K562 (cell line): ENCODE results near the gene SLCO3A1. TPM values are rescaled to one million over a fixed set of nuclear protein-coding genes. Genes with fewer than 3 reads are reported as not detected.

Experiments used
- ATAC-seq: fragments of 200-7000 bp; cut with Tn5 transposase; 3 replicates; pipeline ENCODE4 v1.9.1; 2020; ENCODE audit warnings: moderate library complexity
- BruUV-seq: library from RNA; stranded (reverse); fragments of 400-500 nt; replicated peaks from 2 replicates; lab custom pipeline; 2021; lab: Mats Ljungman, UMichigan
- CTCF ChIA-PET: fragments of 300-600 bp; formaldehyde crosslinking; extraction: SDS; loops from one replicate; lab custom pipeline; 2021; ENCODE audit warnings: low intra/inter-chr PET ratio; lab: Yijun Ruan, JAX
- POLR2A ChIA-PET: fragments of 300-600, 350-650 bp; sonication (Branson Sonifier 250); formaldehyde crosslinking; extraction: SDS; loops from one replicate; lab custom pipeline; 2021; ENCODE audit warnings: antibody characterized with exemption, inconsistent platforms; lab: Yijun Ruan, JAX
- DNase-seq, 4 experiments: peaks; one replicate each; pipeline versions ENCODE4 v3.0.0 to v3.0.0-alpha.2; 2011 to 2018; ENCODE audit warnings: low spot score in 3 of 4, mixed read lengths in 3 of 4; ENCODE audit errors: extremely low read depth in 1 of 4
- FAIRE-seq: peaks from 2 replicates; lab custom pipeline; 2011; peaks lifted over from hg19 to GRCh38; lab: Jason Lieb, UNC
- H2AFZ ChIP-seq: 2 replicates; pipeline ENCODE4 v1.6.0; 2011; ENCODE audit warnings: low read depth, low read length, control low read depth, inconsistent platforms
- H3K27ac ChIP-seq: fragments of 200-600 bp; 3 replicates; pipeline ENCODE4 v1.8.0; 2011; ENCODE audit warnings: low read depth, mild to moderate bottlenecking, control low read depth, inconsistent platforms, low read length, moderate library complexity, mixed read lengths; ENCODE audit errors: extremely low read depth
- H3K27me3 ChIP-seq, 2 experiments: fragments of 300-600 bp in 1 of 2; 2 replicates in 1 of 2; 3 replicates in 1 of 2; pipeline versions ENCODE4 v1.6.0 to v1.8.0; 2011; ENCODE audit warnings: inconsistent platforms in 2 of 2, low read length in 2 of 2, mild to moderate bottlenecking in 1 of 2, mixed read lengths in 1 of 2, moderate library complexity in 1 of 2; ENCODE audit not compliant: control insufficient read depth in 2 of 2, insufficient read depth in 2 of 2
- H3K36me3 ChIP-seq: fragments of 300-600 bp; 3 replicates; pipeline ENCODE4 v1.8.0; 2011; ENCODE audit warnings: mild to moderate bottlenecking, low read length, inconsistent platforms; ENCODE audit not compliant: control insufficient read depth, insufficient read depth
- H3K4me1 ChIP-seq, 2 experiments: fragments of 200-600 bp in 1 of 2; replicated peaks in 1 of 2; 2 replicates in 1 of 2; 3 replicates in 1 of 2; pipeline versions ENCODE4 v1.5.1 to v1.8.0; 2011; ENCODE audit warnings: inconsistent platforms in 2 of 2, low read length in 2 of 2, mild to moderate bottlenecking in 1 of 2, mixed read lengths in 1 of 2, moderate library complexity in 1 of 2; ENCODE audit not compliant: control insufficient read depth in 2 of 2, insufficient read depth in 2 of 2
- H3K4me2 ChIP-seq: 2 replicates; pipeline ENCODE4 v1.6.1; 2011; ENCODE audit warnings: low read length, control low read depth, inconsistent platforms, mixed read lengths; ENCODE audit not compliant: insufficient read depth
- H3K4me3 ChIP-seq: fragments of 200-600 bp; sonication (generic), shearing (Covaris generic); 2 replicates; pipeline ENCODE4 v1.5.1; 2016; ENCODE audit warnings: control low read depth, inconsistent platforms
- H3K79me2 ChIP-seq: fragments of 200-600 bp; 3 replicates; pipeline ENCODE4 v1.8.0; 2011; ENCODE audit warnings: low read length, inconsistent platforms; ENCODE audit not compliant: control insufficient read depth, insufficient read depth
- H3K9ac ChIP-seq, 2 experiments: 2 replicates each; pipeline versions ENCODE4 v1.6.0 to v1.6.1; 2011; ENCODE audit warnings: low read depth in 2 of 2, low read length in 2 of 2, control low read depth in 1 of 2, inconsistent platforms in 1 of 2, mild to moderate bottlenecking in 1 of 2, mixed read lengths in 1 of 2; ENCODE audit not compliant: insufficient read depth in 1 of 2
- H3K9me1 ChIP-seq: one replicate; pipeline ENCODE4 v1.6.0; 2011; ENCODE audit warnings: inconsistent platforms, mild to moderate bottlenecking, low read length, moderate library complexity; ENCODE audit not compliant: control insufficient read depth, insufficient read depth
- H3K9me3 ChIP-seq: replicated peaks from 2 replicates; pipeline ENCODE4 v1.5.1; 2011; ENCODE audit warnings: low read depth, low read length, inconsistent platforms; ENCODE audit not compliant: control insufficient read depth, insufficient read depth
- H4K20me1 ChIP-seq: replicated peaks from 2 replicates; pipeline ENCODE4 v1.6.1; 2011; ENCODE audit warnings: low read length, inconsistent platforms, mixed read lengths; ENCODE audit not compliant: control insufficient read depth, insufficient read depth
- MCM5 ChIP-seq: fragments of 450-650 bp; IDR thresholded peaks from 2 replicates; pipeline ENCODE4 v1.6.1; 2016; ENCODE audit warnings: low read depth
- PHB2 ChIP-seq: fragments of 450-650 bp; IDR thresholded peaks from 2 replicates; pipeline ENCODE4 v1.6.1; 2017; ENCODE audit warnings: low read depth
- RBM17 ChIP-seq: fragments of 200-400 bp; formaldehyde crosslinking; IDR thresholded peaks from 2 replicates; pipeline ENCODE4 v1.6.1; 2017; ENCODE audit warnings: low read depth, mild to moderate bottlenecking, low read length, borderline replicate concordance
- SNAPC5 ChIP-seq: fragments of 250-450 bp; sonication (Bioruptor Pico); IDR thresholded peaks from 2 replicates; pipeline ENCODE4 v1.8.0; 2021; ENCODE audit warnings: moderate library complexity, mild to moderate bottlenecking, inconsistent platforms
- TEAD4 ChIP-seq, 2 experiments: sonication (generic) in 1 of 2; formaldehyde crosslinking in 1 of 2; IDR thresholded peaks; 2 replicates each; pipeline versions ENCODE4 v1.6.1 to v1.8.0; 2012 to 2022; ENCODE audit warnings: borderline replicate concordance in 1 of 2, inconsistent platforms in 1 of 2, low read length in 1 of 2, mild to moderate bottlenecking in 1 of 2, missing genetic modification reagents in 1 of 2
- ZEB2 ChIP-seq: fragments of 450-650 bp; IDR thresholded peaks from 2 replicates; pipeline ENCODE4 v1.6.1; 2016
- ZNF23 ChIP-seq: fragments of 250-450 bp; sonication (Bioruptor Pico); IDR thresholded peaks from 2 replicates; pipeline ENCODE4 v1.4.0; 2020; ENCODE audit warnings: mild to moderate bottlenecking
- WGBS: fragments of 100-300 bp; shearing (Covaris generic); methylation state at CpG from one replicate; pipeline ENCODE4 v1.1.6; 2016; ENCODE audit warnings: low coverage, mixed read lengths; ENCODE audit not compliant: insufficient coverage; ENCODE audit errors: missing lambda C conversion rate; 5-methylcytosine and 5-hydroxymethylcytosine counted together
- in situ Hi-C: fragments of 300-500 bp; cut with MboI; formaldehyde crosslinking; loops from 4 replicates; pipeline ENCODE4 v1.15.0; 2018; ENCODE audit warnings: inconsistent platforms, mixed read lengths
- intact Hi-C: fragments of 100-400 bp; cut with micrococcal nuclease; formaldehyde crosslinking; loops from 2 replicates; pipeline ENCODE4 v1.14.2; 2022
- polyA plus RNA-seq, 8 experiments: library from polyadenylated mRNA; depleted of rRNA in 4 of 8; stranded (reverse) in 5 of 8; unstranded in 3 of 8; fragments of >200 nt; fragmentation: Nextera tagmentation in 2 of 8; fragmentation: Illumina TruSeq in 1 of 8; extraction: Ambion mirVana in 2 of 8; extraction: Trizol in 1 of 8; gene quantifications; 2 replicates each; pipeline versions ENCODE4 v1.2.1 to v1.2.3, GENCODE V29; 2011 to 2014; ENCODE audit warnings: inconsistent platforms in 1 of 8, missing spikeins in 1 of 8
- total RNA-seq, 7 experiments: library from RNA; depleted of rRNA in 6 of 7; stranded (reverse); fragments of >200 nt in 6 of 7; fragmentation: Illumina TruSeq in 2 of 7; extraction: Trizol in 2 of 7; gene quantifications; 2 replicates each; pipeline versions ENCODE4 v1.2.1 to v1.2.3, GENCODE V29; 2011 to 2021; ENCODE audit warnings: low replicate concordance in 1 of 7

The SLCO3A1 gene
- total and polyA plus RNA-seq, 9 of the 15 experiments (the other 6 are each of a cell fraction or from before 2014, with no cell fraction given), result 0.01 to 0.84 (median 0.06) TPM; not detected in 3

- WGBS, result 2% methylated on average over 8 of the region's 10 CpGs
- FAIRE-seq (no peak), ATAC-seq (no peak), DNase-seq (no peak)
- Histone ChIP-seq H3K4me1 (no peaks in the 10 kb centered on the region), H3K27ac (no peak overlapping the region), H3K9me1 (no peaks in the 10 kb centered on the region), H3K36me3 (no peaks in the 10 kb centered on the region), H3K9me3 (no peaks in the 10 kb centered on the region), H3K4me3 (no peak overlapping the region), H3K9ac (no peak overlapping the region), H3K27me3 (peaks cover 2 to 37% of the 10 kb centered on the region in 2 experiments; a peak in 3 of 5 replicates), H3K79me2 (no peaks in the 10 kb centered on the region), H3K4me2 (no peak overlapping the region)
- ChIA-PET CTCF (no interaction called here), POLR2A (interaction anchor here (0.6 kb wide), 1 partner anchor 1029 kb away, joined by 3 read pairs; no protein-coding TSS in a partner anchor)
- intact Hi-C loops (no loop called here), in situ Hi-C loops (no loop called here)
- no TSS peak for BruUV-seq
- no peak for TF ChIP-seq MCM5
- no peak for TF ChIP-seq SNAPC5 (CRISPR knock-in tag)
- no peak for TF ChIP-seq RBM17
- TF ChIP-seq PHB2, result no peak
- no peak for TF ChIP-seq TEAD4 (IDR thresholded peaks at IDR 0.05; ENCODE audit: low read length)
- no peak for TF ChIP-seq TEAD4 (CRISPR knock-in tag; IDR thresholded peaks at IDR 0.05; ENCODE audit: borderline replicate concordance)
- no peak for TF ChIP-seq ZEB2
- no peak for TF ChIP-seq ZNF23 (CRISPR knock-in tag)
- TF ChIP-seq, all 486 proteins: peak for 0
- H4K20me1 ChIP-seq, result peaks cover 4% of the 10 kb centered on the region; the same call in 1 of the 2 replicates
- no peak overlapping the region for H2AFZ ChIP-seq
Observed at GRCh38 chr15:92105611-92106010, 252.1 kb downstream of the SLCO3A1 start.
